Transverse colon (tissue), 3 donors: ENCODE data around the gene INO80E.

ENCODE experiments used
- CTCF ChIP-seq, 5 experiments: fragments of 200-600 bp in 3 of 5; fragments of 450-650 bp in 2 of 5; sonication (generic) in 3 of 5; IDR thresholded peaks; 1 replicate in 2 of 5; 2 replicates in 3 of 5; pipeline ENCODE4 v1.5.1; 2016 to 2017; ENCODE audit warnings: antibody characterized with exemption in 5 of 5, inconsistent platforms in 3 of 5, mild to moderate bottlenecking in 2 of 5, moderate library complexity in 1 of 5
- POLR2A ChIP-seq: fragments of 450-650 bp; IDR thresholded peaks from one replicate; pipeline ENCODE4 v1.6.1; 2016; ENCODE audit warnings: antibody characterized with exemption, mild to moderate bottlenecking, moderate library complexity

- TF ChIP-seq CTCF (IDR thresholded peaks at IDR 0.05) (no peak), POLR2A (no peak)
Measured at GRCh38 chr16:29996766-29997250, 767 bp downstream of the INO80E start.
